Panc1 (cell line): Measurements from ENCODE around the gene KRT25.

Experiments used
- CTCF ChIP-seq: fragments of 450-650 bp; IDR thresholded peaks from 2 replicates; pipeline ENCODE4 v1.5.1; 2017; ENCODE audit warnings: mild to moderate bottlenecking
- POLR2AphosphoS5 ChIP-seq: IDR thresholded peaks from 2 replicates; pipeline ENCODE4 v1.6.1; 2012; ENCODE audit warnings: mild to moderate bottlenecking, low read depth, low read length, moderate library complexity
- SIN3A ChIP-seq: IDR thresholded peaks from 2 replicates; pipeline ENCODE4 v1.6.1; 2012; ENCODE audit warnings: low read depth, mild to moderate bottlenecking, low read length, moderate library complexity, borderline replicate concordance; ENCODE audit not compliant: insufficient read depth
- TCF7L2 ChIP-seq: IDR thresholded peaks from 2 replicates; pipeline ENCODE4 v1.6.1; 2011; ENCODE audit warnings: mild to moderate bottlenecking, low read depth, low read length, inconsistent platforms

- TF ChIP-seq CTCF (no peak), SIN3A (no peak), POLR2AphosphoS5 (no peak), TCF7L2 (no peak)
Measured at GRCh38 chr17:40778461-40778860, 23.3 kb upstream of the KRT25 start.
